Measurements from ENCODE around the gene NIPA2.
"Not testable (repeated sequence)": the region's sequence is repeated elsewhere in the genome, so short reads cannot be mapped to it uniquely, and the experiment has no call there.

Gene NIPA2

DNA sequence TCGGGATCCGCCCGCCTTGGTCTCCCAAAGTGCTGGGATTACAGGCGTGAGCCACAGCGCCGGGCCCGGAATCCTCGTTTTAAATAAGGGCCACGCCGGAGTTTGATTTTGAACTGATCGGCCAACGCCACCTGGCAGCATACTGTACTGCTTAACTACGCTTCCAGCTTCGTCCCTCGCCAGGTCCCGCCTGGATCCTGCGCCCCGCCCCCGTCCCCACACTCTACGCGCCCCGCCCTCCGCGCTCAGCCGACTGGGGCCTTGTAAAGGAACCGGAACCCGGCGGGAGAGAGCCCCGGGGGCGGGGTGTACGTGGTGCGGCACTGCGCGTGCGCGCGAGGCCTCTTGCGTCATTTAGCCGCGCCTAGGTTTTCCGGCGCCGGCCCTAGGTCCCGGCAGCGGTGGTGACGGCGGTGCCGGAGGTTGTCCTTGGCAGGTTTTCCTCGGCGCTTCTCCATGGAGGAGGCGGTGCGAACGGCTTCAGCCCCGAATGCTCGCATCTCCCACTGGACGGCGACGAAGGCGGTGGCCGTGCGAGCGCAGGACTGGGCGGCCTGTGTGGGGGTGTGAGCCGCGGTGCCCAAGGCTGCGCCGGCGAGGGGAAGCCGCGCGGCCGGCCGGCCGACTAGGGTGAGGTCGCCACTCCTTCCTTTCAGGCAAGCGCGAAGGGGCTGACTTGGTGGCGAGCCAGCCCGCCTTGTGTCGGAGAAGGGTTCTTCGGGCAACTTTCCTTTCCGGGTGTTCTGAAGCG, at the start of gene NIPA2:
NIPA2 (plus strand) TSS at position 375 of the 751 bp plus-strand sequence. CDS start 13,066 bp downstream, outside the sequence.
- DNase-seq (ENCODE audit: low read depth): peak; percentile 95

DNA sequence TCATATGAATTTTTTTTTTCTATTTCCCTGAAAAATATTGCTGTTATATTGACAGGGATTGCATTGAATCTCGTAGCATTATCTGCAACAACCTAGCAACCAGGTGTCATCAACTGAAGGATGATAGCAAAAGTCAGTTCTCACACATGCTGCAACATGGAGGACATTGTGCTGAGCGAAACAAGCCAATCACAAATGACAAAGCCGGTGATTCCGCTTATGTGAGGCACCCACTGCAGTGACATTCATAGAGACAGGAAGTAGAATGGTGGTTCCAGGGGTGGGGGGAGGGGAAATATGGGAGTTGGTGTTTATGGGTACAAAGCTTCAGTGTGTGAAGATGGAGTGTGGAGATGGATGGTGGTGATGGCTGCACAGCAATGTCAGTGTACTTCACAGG, 44.4 kb upstream of the NIPA2 start:
- DNase-seq (ENCODE audit: low read depth): no peak

DNA sequence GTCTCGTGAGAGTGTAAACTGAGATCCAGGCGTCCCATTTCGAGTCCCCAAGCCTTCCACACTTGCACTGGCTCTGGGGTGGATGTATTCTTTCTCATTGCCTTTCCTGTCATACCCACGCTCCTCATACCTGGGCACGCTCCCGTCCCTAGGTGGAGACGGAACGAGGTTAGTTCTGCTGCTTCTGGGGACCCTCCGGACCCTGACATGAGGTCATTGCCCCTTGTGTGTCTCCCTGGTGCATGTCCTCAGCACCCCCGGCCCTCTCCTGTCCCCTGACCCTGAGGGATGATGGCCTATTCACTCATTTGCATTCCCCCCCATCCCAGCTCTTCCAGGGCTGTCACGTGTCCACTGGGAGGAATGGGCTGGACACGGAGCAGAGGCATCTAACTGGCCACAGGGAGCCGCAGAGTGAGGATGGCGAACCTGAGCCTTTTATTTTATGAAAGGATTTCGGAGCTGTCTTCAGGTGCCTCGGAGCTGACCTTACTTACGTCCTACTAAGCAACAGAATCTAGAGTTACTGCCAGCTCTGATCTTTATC, 43.8 kb upstream of the NIPA2 start:
- no peak for DNase-seq (ENCODE audit: low read depth)

DNA sequence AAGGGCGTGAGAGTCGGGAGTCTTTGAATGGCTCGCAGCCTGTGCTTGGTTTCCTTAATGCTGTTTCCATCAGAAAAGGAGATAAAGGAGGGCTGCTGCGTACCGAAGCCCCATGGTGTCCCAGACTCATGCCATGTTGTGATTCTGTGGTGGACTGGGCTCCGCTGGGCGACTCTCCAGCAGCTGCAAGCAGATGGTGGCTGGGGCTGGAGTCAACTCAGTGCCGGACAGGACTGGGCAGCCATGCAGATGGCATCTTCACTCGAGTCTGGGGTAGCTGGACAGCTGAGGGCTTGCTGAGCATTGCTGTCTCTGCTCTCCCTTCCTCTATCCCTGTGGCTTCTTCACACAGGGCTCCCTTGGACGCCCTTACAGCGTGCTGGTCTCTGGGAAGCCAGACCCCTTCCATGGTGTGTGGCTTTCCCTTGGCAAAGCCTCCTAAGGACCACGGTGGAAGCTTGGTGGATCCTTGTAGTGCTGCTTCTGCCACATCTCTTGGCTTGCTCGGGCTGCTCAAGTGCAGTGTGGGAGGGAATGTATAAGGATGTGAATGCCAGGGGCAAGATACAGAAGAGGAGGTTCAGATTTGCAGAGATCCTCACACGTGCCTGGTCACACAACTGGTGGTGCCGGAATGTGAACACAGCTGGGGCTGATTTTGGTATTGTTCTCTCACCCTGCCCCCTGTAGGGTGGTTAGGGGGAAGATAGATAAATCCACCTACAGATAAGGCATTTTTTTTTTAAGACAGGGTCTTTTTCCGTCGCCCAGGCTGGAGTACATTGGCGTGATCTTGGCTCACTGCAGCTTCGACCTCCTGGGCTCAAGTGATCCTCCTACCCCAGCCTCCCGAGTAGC, 43.0 kb upstream of the NIPA2 start:
- no peak for DNase-seq (ENCODE audit: low read depth)

DNA sequence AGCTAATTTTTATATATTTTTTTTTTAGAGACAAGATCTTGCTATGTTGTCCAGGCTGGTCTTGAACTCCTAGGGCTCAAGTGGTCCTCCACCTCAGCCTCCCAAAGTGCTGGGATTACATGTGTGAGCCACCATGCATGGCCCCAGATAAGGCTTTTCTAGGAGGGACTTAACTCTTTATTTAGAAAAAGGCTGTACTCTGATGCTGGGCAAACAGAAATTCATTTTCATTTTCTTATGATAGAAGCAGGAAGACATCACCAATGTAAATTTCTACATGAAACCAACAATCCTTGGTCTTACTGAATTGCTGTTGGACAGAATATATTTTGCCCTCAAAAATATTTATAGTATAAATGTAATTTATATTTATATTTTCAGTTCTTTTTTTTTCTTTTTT, 42.4 kb upstream of the NIPA2 start:
- DNase-seq (ENCODE audit: low read depth): no peak

GRCh38 chr15:22799902-22800301, 38.6 kb upstream of the NIPA2 start:
- no peak for DNase-seq (ENCODE audit: low read depth)

DNA sequence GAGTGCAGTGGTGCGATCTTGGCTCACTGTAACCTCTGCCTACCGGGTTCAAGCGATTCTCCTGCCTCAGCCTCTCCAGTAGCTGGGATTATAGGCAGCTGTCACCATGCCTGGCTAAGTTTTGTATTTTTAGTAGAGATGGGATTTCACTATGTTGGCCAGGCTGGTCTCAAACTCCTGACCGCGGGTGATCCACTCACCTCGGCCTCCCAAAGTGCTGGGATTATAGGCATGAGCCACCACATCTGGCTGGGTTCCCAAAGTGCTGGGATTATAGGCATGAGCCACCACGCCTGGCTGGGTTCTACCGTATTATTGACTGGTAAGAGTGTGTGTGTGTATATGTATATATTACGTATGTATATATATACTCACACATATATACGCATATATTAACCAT, 35.5 kb upstream of the NIPA2 start:
- not testable (repeated sequence) for DNase-seq (ENCODE audit: low read depth)

DNA sequence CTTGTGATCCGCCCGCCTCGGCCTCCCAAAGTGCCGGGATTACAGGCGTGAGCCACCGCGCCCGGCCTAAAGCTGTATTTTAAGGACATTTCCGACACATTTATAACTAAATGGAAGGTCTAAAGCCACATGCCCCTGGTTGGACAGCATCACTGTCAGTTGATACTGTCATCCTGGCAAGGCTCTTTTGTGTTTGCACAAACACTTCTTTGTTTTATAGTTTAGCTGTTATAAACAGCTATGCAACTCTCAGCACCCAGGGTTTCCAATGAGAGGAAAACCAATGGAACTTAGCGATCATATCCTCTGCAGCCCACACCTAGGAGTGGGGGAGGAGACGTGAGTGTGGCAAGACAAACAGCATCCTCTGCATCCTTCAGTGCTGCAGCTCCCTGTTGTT, 32.3 kb upstream of the NIPA2 start:
- no peak for DNase-seq (ENCODE audit: low read depth)

DNA sequence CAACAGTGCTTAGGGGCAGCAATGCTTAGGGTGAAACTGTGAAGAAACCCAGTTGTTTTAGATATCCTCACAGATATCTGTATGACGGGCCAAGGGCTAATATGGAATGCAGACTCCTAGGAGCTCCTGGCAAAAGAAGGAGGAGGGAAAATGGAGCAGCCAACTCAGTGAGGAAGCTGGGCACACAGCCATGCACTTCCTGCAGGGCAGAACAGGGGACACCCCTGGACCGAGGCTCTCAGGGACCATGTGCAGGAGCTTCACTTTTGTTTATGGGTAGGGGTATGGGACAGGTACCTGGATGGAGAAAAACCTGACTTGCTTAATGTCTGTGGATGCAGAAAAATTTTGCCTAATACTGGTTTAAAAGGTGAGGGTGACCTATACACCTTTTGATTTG, 31.8 kb upstream of the NIPA2 start:
- DNase-seq (ENCODE audit: low read depth): no peak

- not testable (repeated sequence) for DNase-seq (ENCODE audit: low read depth)
Observed at GRCh38 chr15:22807831-22808230, 30.6 kb upstream of the NIPA2 start.

GRCh38 chr15:22808240-22808639, 30.2 kb upstream of the NIPA2 start:
- no peak for DNase-seq (ENCODE audit: low read depth)

DNA sequence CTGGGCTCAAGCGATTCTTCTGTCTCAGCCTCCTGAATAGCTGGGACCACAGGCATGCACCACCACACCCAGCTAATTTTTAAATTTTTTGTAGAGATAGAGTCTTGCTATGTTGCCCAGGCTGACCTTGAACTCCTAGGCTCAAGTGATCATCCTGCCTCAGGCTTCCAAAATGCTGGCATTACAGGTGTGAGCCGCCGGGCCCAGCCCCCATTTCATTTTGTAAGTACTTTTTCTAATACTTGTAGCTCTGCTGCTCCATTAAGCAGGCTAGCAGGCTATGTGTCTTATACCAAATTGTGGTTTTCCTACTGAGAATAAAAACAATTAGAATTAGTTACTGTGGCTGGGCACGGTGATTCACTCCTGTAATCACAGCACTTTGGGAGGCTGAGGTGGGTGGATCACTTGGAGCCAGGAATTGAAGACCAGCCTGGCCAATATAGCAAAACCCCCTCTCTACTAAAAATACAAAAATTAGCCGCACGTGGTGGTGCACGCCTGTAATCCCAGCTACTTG, 29.6 kb upstream of the NIPA2 start:
- no peak for DNase-seq (ENCODE audit: low read depth)

DNA sequence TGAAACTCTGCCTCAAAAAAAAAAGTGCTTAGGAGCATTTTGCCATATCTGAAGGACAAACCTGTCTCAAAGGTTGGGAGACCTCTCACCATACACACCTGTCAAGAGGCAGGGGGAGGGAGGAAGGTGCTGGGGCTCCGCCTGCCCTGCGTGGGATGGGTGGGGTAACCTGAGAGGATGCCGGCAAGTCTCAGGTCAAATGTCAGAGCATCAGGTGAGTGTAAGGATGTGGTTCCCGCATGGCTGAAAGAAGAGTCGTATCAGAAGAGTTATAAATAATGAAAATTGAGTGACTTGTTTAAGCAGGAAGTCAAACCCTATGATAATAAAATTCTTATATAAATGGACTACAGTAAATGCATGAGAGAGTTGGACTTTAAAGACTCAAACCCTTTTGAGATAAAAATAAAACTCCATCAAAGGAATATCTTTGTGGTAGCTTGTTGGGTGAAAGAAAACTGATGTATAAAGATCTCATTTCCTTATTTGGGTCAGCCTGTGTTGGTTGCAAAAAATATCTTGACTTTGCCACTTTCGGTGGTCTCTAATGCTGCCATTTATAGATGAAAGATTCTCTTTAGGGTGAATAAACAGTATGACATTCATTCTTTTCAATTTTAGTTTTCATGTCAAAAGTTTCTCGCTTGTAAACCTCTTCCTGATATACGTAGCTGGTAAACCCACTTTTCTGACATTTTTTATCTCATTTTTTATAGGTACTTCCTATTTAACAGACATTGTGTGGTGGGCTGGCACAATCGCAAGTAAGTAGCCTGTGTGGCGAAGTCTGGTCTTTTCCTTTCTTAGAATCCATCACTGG, 28.2 kb upstream of the NIPA2 start:
- no peak for DNase-seq (ENCODE audit: low read depth)

DNA sequence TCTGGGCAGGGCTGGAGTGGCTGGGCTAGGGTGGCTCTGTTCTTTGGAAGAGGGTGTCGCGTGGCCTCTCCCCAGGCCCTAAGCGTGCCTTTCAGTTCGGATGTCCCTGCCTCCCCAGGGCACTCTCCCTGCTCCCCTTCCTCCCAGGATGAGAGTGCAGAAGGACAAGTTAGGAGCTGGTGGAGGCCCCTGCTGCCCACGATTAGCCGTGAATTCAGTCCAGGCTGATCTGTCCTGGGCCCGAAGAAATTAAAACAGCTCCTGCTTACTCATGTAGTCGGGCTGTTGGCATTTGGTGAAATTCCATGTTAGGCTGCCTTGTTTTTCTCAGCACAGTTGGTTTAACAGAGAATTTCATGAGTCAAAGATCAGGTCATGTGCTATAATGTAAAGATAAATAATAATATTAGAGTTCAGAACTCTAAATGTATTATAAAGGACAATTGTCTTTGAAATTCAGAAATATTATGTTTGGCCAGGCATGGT, 27.6 kb upstream of the NIPA2 start:
- no peak for DNase-seq (ENCODE audit: low read depth)

GRCh38 chr15:22811640-22812039, 26.8 kb upstream of the NIPA2 start:
- DNase-seq (ENCODE audit: low read depth): no peak

- DNase-seq (ENCODE audit: low read depth): no peak
Observed at GRCh38 chr15:22813844-22814243, 24.6 kb upstream of the NIPA2 start.

GRCh38 chr15:22815766-22816165, 22.7 kb upstream of the NIPA2 start:
- no peak for DNase-seq (ENCODE audit: low read depth)

DNA sequence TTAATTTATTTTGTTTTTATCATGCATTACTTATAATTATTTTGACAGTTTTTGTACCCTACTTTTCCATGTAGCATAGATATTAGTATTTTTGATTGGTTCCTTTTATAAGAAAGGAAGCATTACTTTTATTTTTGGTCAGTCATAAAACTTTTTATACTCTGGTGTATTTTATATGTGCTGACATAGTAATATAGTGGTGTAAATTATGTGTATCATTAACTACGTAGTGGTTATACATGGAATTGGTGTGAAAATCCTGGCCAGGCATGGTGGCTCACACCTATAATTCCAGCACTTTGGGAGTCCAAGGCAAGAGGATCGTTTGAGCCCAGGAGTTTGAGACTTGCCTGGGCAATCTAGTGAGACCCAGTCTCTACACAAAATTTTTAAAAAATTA, 18.8 kb upstream of the NIPA2 start:
- DNase-seq (ENCODE audit: low read depth): no peak

GRCh38 chr15:22823495-22824128, 14.9 kb upstream of the NIPA2 start:
- DNase-seq (ENCODE audit: low read depth): no peak

- no peak for DNase-seq (ENCODE audit: low read depth)
Observed at GRCh38 chr15:22827125-22827524, 11.3 kb upstream of the NIPA2 start.

DNA sequence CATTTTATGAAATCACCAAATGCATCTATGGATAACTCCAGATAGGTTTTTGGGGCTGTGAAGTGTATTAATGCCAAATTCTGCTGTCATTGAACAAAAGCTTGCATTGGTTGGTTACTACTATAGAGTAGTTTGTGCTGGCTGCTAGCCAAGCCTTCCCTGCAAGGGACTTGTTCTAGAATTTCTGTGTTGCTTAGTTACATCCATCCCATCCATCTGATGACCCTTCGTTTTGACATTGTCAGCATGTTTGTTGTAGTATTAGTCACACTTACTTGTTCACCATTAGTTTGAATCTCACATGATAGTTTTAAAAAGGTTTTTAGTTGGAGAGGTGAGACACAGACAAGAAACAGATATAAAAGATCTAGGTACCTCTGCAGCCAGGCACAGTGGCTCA, 7.0 kb upstream of the NIPA2 start:
- no peak for DNase-seq (ENCODE audit: low read depth)
